ENCODE results near the gene KIF5C.

DNA sequence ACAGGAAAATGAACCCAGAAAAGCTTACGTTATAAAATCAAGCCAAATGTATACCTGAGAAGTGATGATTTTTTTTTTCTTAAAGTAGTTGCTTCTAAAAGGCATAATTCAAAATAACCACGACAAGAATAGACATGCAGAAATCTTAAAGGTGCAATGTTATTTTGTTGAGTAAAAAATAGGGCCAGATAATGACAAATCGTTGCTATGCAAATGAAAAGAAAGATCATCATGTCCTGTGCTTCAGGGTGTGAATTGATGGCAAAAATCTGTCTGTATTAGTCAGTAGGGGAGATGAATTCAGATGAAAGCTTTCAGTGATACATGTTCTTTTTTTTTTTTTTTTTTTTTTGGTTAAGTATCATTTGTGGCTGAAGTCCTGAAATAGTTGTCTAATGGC lies 187.5 kb downstream of the KIF5C start:
- no peak for TF ChIP-seq POLR2A (IDR thresholded peaks at IDR 0.05)
- TF ChIP-seq, protein P1, sequence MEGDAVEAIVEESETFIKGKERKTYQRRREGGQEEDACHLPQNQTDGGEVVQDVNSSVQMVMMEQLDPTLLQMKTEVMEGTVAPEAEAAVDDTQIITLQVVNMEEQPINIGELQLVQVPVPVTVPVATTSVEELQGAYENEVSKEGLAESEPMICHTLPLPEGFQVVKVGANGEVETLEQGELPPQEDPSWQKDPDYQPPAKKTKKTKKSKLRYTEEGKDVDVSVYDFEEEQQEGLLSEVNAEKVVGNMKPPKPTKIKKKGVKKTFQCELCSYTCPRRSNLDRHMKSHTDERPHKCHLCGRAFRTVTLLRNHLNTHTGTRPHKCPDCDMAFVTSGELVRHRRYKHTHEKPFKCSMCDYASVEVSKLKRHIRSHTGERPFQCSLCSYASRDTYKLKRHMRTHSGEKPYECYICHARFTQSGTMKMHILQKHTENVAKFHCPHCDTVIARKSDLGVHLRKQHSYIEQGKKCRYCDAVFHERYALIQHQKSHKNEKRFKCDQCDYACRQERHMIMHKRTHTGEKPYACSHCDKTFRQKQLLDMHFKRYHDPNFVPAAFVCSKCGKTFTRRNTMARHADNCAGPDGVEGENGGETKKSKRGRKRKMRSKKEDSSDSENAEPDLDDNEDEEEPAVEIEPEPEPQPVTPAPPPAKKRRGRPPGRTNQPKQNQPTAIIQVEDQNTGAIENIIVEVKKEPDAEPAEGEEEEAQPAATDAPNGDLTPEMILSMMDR (IDR thresholded peaks at IDR 0.05), result no peak
- no peak for TF ChIP-seq EP300 (IDR thresholded peaks at IDR 0.05; ENCODE audit: low read depth)
